GM12878 (cell line): Measurements from ENCODE around the gene USP10. TPM values are rescaled to one million over a fixed set of nuclear protein-coding genes. Genes with fewer than 3 reads are reported as not detected.

Experiments used
- ATAC-seq: fragments of 200-7000 bp; cut with Tn5 transposase; 3 replicates; pipeline ENCODE4 v1.9.1; 2020; ENCODE audit warnings: mild to moderate bottlenecking, moderate library complexity
- BruUV-seq: library from RNA; stranded (reverse); fragments of 400-500 nt; replicated peaks from 2 replicates; lab custom pipeline; 2021; lab: Mats Ljungman, UMichigan
- CTCF ChIA-PET: fragments of 300-600 bp; sonication (Branson Sonifier 250); formaldehyde crosslinking; extraction: SDS; loops from one replicate; lab custom pipeline; 2021; ENCODE audit warnings: inconsistent platforms; lab: Yijun Ruan, JAX
- POLR2A ChIA-PET: fragments of 350-600 bp; formaldehyde crosslinking; extraction: SDS; loops from one replicate; lab custom pipeline; 2021; ENCODE audit warnings: inconsistent platforms; lab: Charles Lee
- RAD21 ChIA-PET: fragments of 300-600 bp; sonication (Branson Sonifier 250); formaldehyde crosslinking; loops from one replicate; lab custom pipeline; 2023; ENCODE audit warnings: antibody characterized with exemption; ENCODE audit not compliant: unreplicated experiment; lab: Charles Lee
- SMC1A ChIA-PET: fragments of 300-600 bp; sonication (Branson Sonifier 250); formaldehyde crosslinking; loops from one replicate; lab custom pipeline; 2023; ENCODE audit not compliant: unreplicated experiment, uncharacterized antibody; lab: Charles Lee
- DNase-seq: peaks from one replicate; pipeline ENCODE4 v3.0.0-alpha.2; 2011; ENCODE audit warnings: low read depth, low spot score
- FAIRE-seq: peaks from 3 replicates; lab custom pipeline; 2011; peaks lifted over from hg19 to GRCh38; lab: Jason Lieb, UNC
- H2AFZ ChIP-seq: 2 replicates; pipeline ENCODE4 v1.6.0; 2011; ENCODE audit warnings: low read depth, low read length, control low read depth; ENCODE audit not compliant: control insufficient read depth
- H3K27ac ChIP-seq: 2 replicates; pipeline ENCODE4 v1.5.1; 2011; ENCODE audit warnings: control low read depth; ENCODE audit not compliant: control insufficient read depth, insufficient read depth
- H3K27me3 ChIP-seq, 2 experiments: replicated peaks in 1 of 2; 2 replicates each; pipeline versions ENCODE4 v1.6.0 to v1.6.1; 2011; ENCODE audit warnings: low read length in 1 of 2; ENCODE audit not compliant: control insufficient read depth in 2 of 2, insufficient read depth in 2 of 2
- H3K36me3 ChIP-seq, 2 experiments: 2 replicates each; pipeline ENCODE4 v1.5.1; 2011; ENCODE audit warnings: low read length in 1 of 2; ENCODE audit not compliant: control insufficient read depth in 2 of 2, insufficient read depth in 2 of 2
- H3K4me1 ChIP-seq: 2 replicates; pipeline ENCODE4 v1.6.1; 2011; ENCODE audit warnings: mild to moderate bottlenecking, low read length, moderate library complexity, mixed read lengths; ENCODE audit not compliant: control insufficient read depth, insufficient read depth
- H3K4me2 ChIP-seq: 2 replicates; pipeline ENCODE4 v1.6.0; 2011; ENCODE audit warnings: control low read depth; ENCODE audit not compliant: control insufficient read depth, insufficient read depth
- H3K4me3 ChIP-seq: fragments of 200-600 bp; sonication (generic); 2 replicates; pipeline ENCODE4 v1.5.1; 2016
- H3K79me2 ChIP-seq: 2 replicates; pipeline ENCODE4 v1.6.0; 2011; ENCODE audit warnings: low read length; ENCODE audit not compliant: control insufficient read depth, insufficient read depth
- H3K9ac ChIP-seq: 2 replicates; pipeline ENCODE4 v1.8.0; 2011; ENCODE audit warnings: low read length, control low read depth, mixed read lengths; ENCODE audit not compliant: control insufficient read depth, insufficient read depth
- H3K9me3 ChIP-seq: replicated peaks from 3 replicates; pipeline ENCODE4 v1.5.1; 2011; ENCODE audit warnings: mild to moderate bottlenecking, low read length; ENCODE audit not compliant: control insufficient read depth, insufficient read depth
- H4K20me1 ChIP-seq: 2 replicates; pipeline ENCODE4 v1.6.0; 2011; ENCODE audit not compliant: control insufficient read depth, insufficient read depth
- CREM ChIP-seq: IDR thresholded peaks from 2 replicates; pipeline ENCODE4 v1.6.1; 2014; ENCODE audit warnings: antibody characterized with exemption, low read depth
- E2F4 ChIP-seq: IDR thresholded peaks from 2 replicates; pipeline ENCODE4 v1.6.1; 2012; ENCODE audit warnings: low read depth, low read length, improper control_type of control experiment
- FOS ChIP-seq: IDR thresholded peaks from 3 replicates; pipeline ENCODE4 v1.6.1; 2011; ENCODE audit warnings: borderline replicate concordance; ENCODE audit not compliant: insufficient read length; ENCODE audit errors: extremely low read depth
- FOXM1 ChIP-seq: IDR thresholded peaks from 2 replicates; pipeline ENCODE4 v1.6.1; 2012; ENCODE audit warnings: low read depth, mild to moderate bottlenecking, inconsistent platforms, low read length, moderate library complexity
- GATAD2B ChIP-seq: fragments of 450-650 bp; conservative IDR thresholded peaks from 2 replicates; pipeline ENCODE4 v1.6.1; 2017; ENCODE audit warnings: low read depth, mild to moderate bottlenecking, moderate library complexity
- HDAC2 ChIP-seq: fragments of 200-600 bp; sonication (generic); IDR thresholded peaks from 2 replicates; pipeline ENCODE4 v1.6.1; 2017
- HDAC6 ChIP-seq: fragments of 200-600 bp; sonication (generic); IDR thresholded peaks from one replicate; pipeline ENCODE4 v1.8.0; 2017; ENCODE audit warnings: antibody characterized with exemption; ENCODE audit not compliant: unreplicated experiment
- HDGF ChIP-seq: fragments of 450-650 bp; IDR thresholded peaks from 2 replicates; pipeline ENCODE4 v1.6.1; 2016; ENCODE audit warnings: antibody characterized with exemption
- HSF1 ChIP-seq: fragments of 150-350 bp; IDR thresholded peaks from 2 replicates; pipeline ENCODE4 v1.6.1; 2014; ENCODE audit warnings: mild to moderate bottlenecking, low read depth, low read length
- KLF5 ChIP-seq: fragments of 450-650 bp; IDR thresholded peaks from 2 replicates; pipeline ENCODE4 v1.6.1; 2014; ENCODE audit warnings: mild to moderate bottlenecking; ENCODE audit not compliant: partially characterized antibody
- MXI1 ChIP-seq: fragments of 150-350 bp; IDR thresholded peaks from 2 replicates; pipeline ENCODE4 v1.6.1; 2011; ENCODE audit warnings: low read depth, mild to moderate bottlenecking, inconsistent platforms, low read length, improper control_type of control experiment
- NBN ChIP-seq: fragments of 450-650 bp; IDR thresholded peaks from 2 replicates; pipeline ENCODE4 v1.6.1; 2016
- NR2C1 ChIP-seq: fragments of 450-650 bp; IDR thresholded peaks from 2 replicates; pipeline ENCODE4 v1.6.1; 2017; ENCODE audit warnings: antibody characterized with exemption, mild to moderate bottlenecking, moderate library complexity
- SREBF1 ChIP-seq: IDR thresholded peaks from 2 replicates; pipeline ENCODE4 v1.6.1; 2012; ENCODE audit warnings: mild to moderate bottlenecking, low read length
- SREBF2 ChIP-seq: IDR thresholded peaks from 2 replicates; pipeline ENCODE4 v1.6.1; 2012; ENCODE audit warnings: mild to moderate bottlenecking, low read length
- SRF ChIP-seq, 2 experiments: IDR thresholded peaks; 2 replicates each; pipeline ENCODE4 v1.6.1; 2011; ENCODE audit warnings: low read depth in 2 of 2, low read length in 2 of 2, mild to moderate bottlenecking in 1 of 2, moderate library complexity in 1 of 2
- TBL1XR1 ChIP-seq: IDR thresholded peaks from 2 replicates; pipeline ENCODE4 v1.6.1; 2012; ENCODE audit warnings: low read depth, low read length, improper control_type of control experiment
- TCF12 ChIP-seq: IDR thresholded peaks from 2 replicates; pipeline ENCODE4 v1.6.1; 2011; ENCODE audit warnings: low read depth, mild to moderate bottlenecking, low read length
- ZNF24 ChIP-seq: fragments of 450-650 bp; IDR thresholded peaks from 2 replicates; pipeline ENCODE4 v1.6.1; 2017; ENCODE audit warnings: antibody characterized with exemption, mild to moderate bottlenecking
- WGBS: methylation state at CpG from one replicate; pipeline ENCODE4 v1.1.6; 2016; ENCODE audit warnings: low lambda C conversion rate; ENCODE audit not compliant: insufficient replicate concordance, insufficient coverage; ENCODE audit errors: missing lambda C conversion rate; 5-methylcytosine and 5-hydroxymethylcytosine counted together
- in situ Hi-C: fragments of 300-500 bp; cut with MboI; formaldehyde crosslinking; loops from 9 replicates; pipeline ENCODE4 v1.14.3; 2018; ENCODE audit warnings: mixed read lengths
- intact Hi-C: fragments of 100-400 bp; cut with micrococcal nuclease; formaldehyde crosslinking; loops from one replicate; pipeline ENCODE4 v1.14.2; 2022; ENCODE audit not compliant: unreplicated experiment
- polyA plus RNA-seq, 11 experiments: library from polyadenylated mRNA; depleted of rRNA in 4 of 11; unstranded in 6 of 11; stranded (reverse) in 5 of 11; fragments of >200 nt; fragmentation: Nextera tagmentation in 4 of 11; fragmentation: Illumina TruSeq in 1 of 11; extraction: Ambion mirVana in 4 of 11; extraction: Trizol in 1 of 11; gene quantifications; 1 replicate in 1 of 11; 2 replicates in 10 of 11; pipeline versions ENCODE4 v1.2.1 to v1.2.3, GENCODE V29; 2011 to 2016; ENCODE audit warnings: inconsistent platforms in 2 of 11, missing spikeins in 2 of 11, low read depth in 1 of 11
- total RNA-seq, 4 experiments: library from RNA; depleted of rRNA in 3 of 4; stranded (reverse); fragments of >200 nt in 3 of 4; fragmentation: Illumina TruSeq in 1 of 4; extraction: Trizol in 1 of 4; gene quantifications; 2 replicates each; pipeline versions ENCODE4 v1.2.1 to v1.2.3, GENCODE V29; 2013 to 2021
- TF ChIP-seq, protein P1 (sequence below): fragments of 450-650 bp; IDR thresholded peaks from 2 replicates; pipeline ENCODE4 v1.6.1; 2017; ENCODE audit warnings: mild to moderate bottlenecking, moderate library complexity

USP10 gene
- total and polyA plus RNA-seq, 10 of the 15 experiments (the other 5 are each of a cell fraction or from before 2014, with no cell fraction given), result 46.1 to 160 (median 105) TPM

DNA sequence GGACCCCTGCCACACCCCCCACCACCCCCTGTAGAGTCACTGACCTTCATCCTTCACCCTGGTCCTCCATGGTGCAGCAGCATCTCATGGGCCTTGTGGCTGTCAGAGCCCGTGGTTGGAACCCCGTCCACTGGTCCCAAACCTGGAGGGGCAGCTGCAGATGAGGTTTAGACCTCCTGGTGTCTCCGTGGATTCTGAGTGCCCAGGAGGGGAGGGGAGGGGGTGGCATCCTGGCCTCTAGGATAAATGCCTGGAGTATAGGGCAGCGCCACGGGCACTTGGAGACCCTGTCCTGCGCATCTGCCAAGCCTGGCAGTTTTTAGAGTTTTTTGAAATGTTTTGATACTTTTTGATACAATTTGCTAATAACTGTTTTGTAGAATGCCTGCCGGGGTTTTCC, 34.0 kb upstream of the USP10 start:
- POLR2A ChIA-PET, result interaction anchor here (0.7 to 1.2 kb wide), 3 partner anchors 63 to 1262 kb away, joined by 3 to 6 read pairs (median 3); no protein-coding TSS in a partner anchor
- DNase-seq, result no peak
- 98% methylated on average over 7 of the region's 7 CpGs for WGBS

More for the DNA sequence above, 34.0 kb upstream of the USP10 start:
- FAIRE-seq, result no peak
- H3K36me3 ChIP-seq, result peaks cover 12 to 25% of the 10 kb centered on the region in 2 experiments
- in situ Hi-C loops, result no loop called here
- ATAC-seq, result no peak
- H3K9ac ChIP-seq, result no peak overlapping the region
- no peaks in the 10 kb centered on the region for H4K20me1 ChIP-seq
- RAD21 ChIA-PET, result interaction anchor here (2.6 kb wide), 1 partner anchor 60 kb away, joined by 18 read pairs; no protein-coding TSS in a partner anchor
- intact Hi-C loops, result no loop called here
- SMC1A ChIA-PET, result interaction anchor here (1.2 kb wide), 1 partner anchor 74 kb away, joined by 3 read pairs; no protein-coding TSS in a partner anchor
- no peak overlapping the region for H3K27ac ChIP-seq
- H3K4me3 ChIP-seq, result no peak overlapping the region
- no peaks in the 10 kb centered on the region; the same call in 1 of the 2 replicates for H3K79me2 ChIP-seq
- CTCF ChIA-PET, result interaction anchor here (0.9 to 4.8 kb wide), 6 partner anchors 21 to 477 kb away, joined by 3 to 38 read pairs (median 8); no protein-coding TSS in a partner anchor
- H3K4me1 ChIP-seq, result peaks cover 22% of the 10 kb centered on the region
- H3K4me2 ChIP-seq, result no peak overlapping the region
- no peak overlapping the region for H2AFZ ChIP-seq
- TF ChIP-seq FOXM1 (no peak), TBL1XR1 (no peak), GATAD2B (no peak), HDGF (no peak), SREBF1 (no peak), HDAC6 (no peak), FOS (no peak), HSF1 (no peak), MXI1 (no peak), TCF12 (no peak), ZNF24 (no peak), SRF (IDR thresholded peaks at IDR 0.05; ENCODE audit: low read depth in 2 of 2, low read length in 2 of 2) (no peak), NBN (no peak), HDAC2 (no peak), KLF5 (no peak), NR2C1 (no peak), CREM (no peak), SREBF2 (no peak), E2F4 (no peak)
- TF ChIP-seq, protein P1, sequence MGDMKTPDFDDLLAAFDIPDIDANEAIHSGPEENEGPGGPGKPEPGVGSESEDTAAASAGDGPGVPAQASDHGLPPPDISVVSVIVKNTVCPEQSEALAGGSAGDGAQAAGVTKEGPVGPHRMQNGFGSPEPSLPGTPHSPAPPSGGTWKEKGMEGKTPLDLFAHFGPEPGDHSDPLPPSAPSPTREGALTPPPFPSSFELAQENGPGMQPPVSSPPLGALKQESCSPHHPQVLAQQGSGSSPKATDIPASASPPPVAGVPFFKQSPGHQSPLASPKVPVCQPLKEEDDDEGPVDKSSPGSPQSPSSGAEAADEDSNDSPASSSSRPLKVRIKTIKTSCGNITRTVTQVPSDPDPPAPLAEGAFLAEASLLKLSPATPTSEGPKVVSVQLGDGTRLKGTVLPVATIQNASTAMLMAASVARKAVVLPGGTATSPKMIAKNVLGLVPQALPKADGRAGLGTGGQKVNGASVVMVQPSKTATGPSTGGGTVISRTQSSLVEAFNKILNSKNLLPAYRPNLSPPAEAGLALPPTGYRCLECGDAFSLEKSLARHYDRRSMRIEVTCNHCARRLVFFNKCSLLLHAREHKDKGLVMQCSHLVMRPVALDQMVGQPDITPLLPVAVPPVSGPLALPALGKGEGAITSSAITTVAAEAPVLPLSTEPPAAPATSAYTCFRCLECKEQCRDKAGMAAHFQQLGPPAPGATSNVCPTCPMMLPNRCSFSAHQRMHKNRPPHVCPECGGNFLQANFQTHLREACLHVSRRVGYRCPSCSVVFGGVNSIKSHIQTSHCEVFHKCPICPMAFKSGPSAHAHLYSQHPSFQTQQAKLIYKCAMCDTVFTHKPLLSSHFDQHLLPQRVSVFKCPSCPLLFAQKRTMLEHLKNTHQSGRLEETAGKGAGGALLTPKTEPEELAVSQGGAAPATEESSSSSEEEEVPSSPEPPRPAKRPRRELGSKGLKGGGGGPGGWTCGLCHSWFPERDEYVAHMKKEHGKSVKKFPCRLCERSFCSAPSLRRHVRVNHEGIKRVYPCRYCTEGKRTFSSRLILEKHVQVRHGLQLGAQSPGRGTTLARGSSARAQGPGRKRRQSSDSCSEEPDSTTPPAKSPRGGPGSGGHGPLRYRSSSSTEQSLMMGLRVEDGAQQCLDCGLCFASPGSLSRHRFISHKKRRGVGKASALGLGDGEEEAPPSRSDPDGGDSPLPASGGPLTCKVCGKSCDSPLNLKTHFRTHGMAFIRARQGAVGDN, result no peak
- TF ChIP-seq, all 136 proteins: peak for 0
- Histone ChIP-seq H3K27me3 (no peaks in the 10 kb centered on the region), H3K9me3 (no peaks in the 10 kb centered on the region)
- no TSS peak for BruUV-seq
